GM12878 (cell line): ENCODE data around the gene RNF223. TPM values are rescaled to one million over a fixed set of nuclear protein-coding genes. Genes with fewer than 3 reads are reported as not detected.

Experiments
- ATAC-seq: fragments of 200-7000 bp; cut with Tn5 transposase; 3 replicates; pipeline ENCODE4 v1.9.1; 2020; ENCODE audit warnings: mild to moderate bottlenecking, moderate library complexity
- BruUV-seq: library from RNA; stranded (reverse); fragments of 400-500 nt; replicated peaks from 2 replicates; lab custom pipeline; 2021; lab: Mats Ljungman, UMichigan
- CTCF ChIA-PET: fragments of 300-600 bp; sonication (Branson Sonifier 250); formaldehyde crosslinking; extraction: SDS; loops from one replicate; lab custom pipeline; 2021; ENCODE audit warnings: inconsistent platforms; lab: Yijun Ruan, JAX
- POLR2A ChIA-PET: fragments of 350-600 bp; formaldehyde crosslinking; extraction: SDS; loops from one replicate; lab custom pipeline; 2021; ENCODE audit warnings: inconsistent platforms; lab: Charles Lee
- RAD21 ChIA-PET: fragments of 300-600 bp; sonication (Branson Sonifier 250); formaldehyde crosslinking; loops from one replicate; lab custom pipeline; 2023; ENCODE audit warnings: antibody characterized with exemption; ENCODE audit not compliant: unreplicated experiment; lab: Charles Lee
- SMC1A ChIA-PET: fragments of 300-600 bp; sonication (Branson Sonifier 250); formaldehyde crosslinking; loops from one replicate; lab custom pipeline; 2023; ENCODE audit not compliant: unreplicated experiment, uncharacterized antibody; lab: Charles Lee
- DNase-seq: peaks from one replicate; pipeline ENCODE4 v3.0.0-alpha.2; 2011; ENCODE audit warnings: low read depth, low spot score
- FAIRE-seq: peaks from 3 replicates; lab custom pipeline; 2011; peaks lifted over from hg19 to GRCh38; lab: Jason Lieb, UNC
- H2AFZ ChIP-seq: 2 replicates; pipeline ENCODE4 v1.6.0; 2011; ENCODE audit warnings: low read depth, low read length, control low read depth; ENCODE audit not compliant: control insufficient read depth
- H3K27ac ChIP-seq: 2 replicates; pipeline ENCODE4 v1.5.1; 2011; ENCODE audit warnings: control low read depth; ENCODE audit not compliant: control insufficient read depth, insufficient read depth
- H3K27me3 ChIP-seq, 2 experiments: replicated peaks in 1 of 2; 2 replicates each; pipeline versions ENCODE4 v1.6.0 to v1.6.1; 2011; ENCODE audit warnings: low read length in 1 of 2; ENCODE audit not compliant: control insufficient read depth in 2 of 2, insufficient read depth in 2 of 2
- H3K36me3 ChIP-seq, 2 experiments: 2 replicates each; pipeline ENCODE4 v1.5.1; 2011; ENCODE audit warnings: low read length in 1 of 2; ENCODE audit not compliant: control insufficient read depth in 2 of 2, insufficient read depth in 2 of 2
- H3K4me1 ChIP-seq: 2 replicates; pipeline ENCODE4 v1.6.1; 2011; ENCODE audit warnings: mild to moderate bottlenecking, low read length, moderate library complexity, mixed read lengths; ENCODE audit not compliant: control insufficient read depth, insufficient read depth
- H3K4me2 ChIP-seq: 2 replicates; pipeline ENCODE4 v1.6.0; 2011; ENCODE audit warnings: control low read depth; ENCODE audit not compliant: control insufficient read depth, insufficient read depth
- H3K4me3 ChIP-seq: fragments of 200-600 bp; sonication (generic); 2 replicates; pipeline ENCODE4 v1.5.1; 2016
- H3K79me2 ChIP-seq: 2 replicates; pipeline ENCODE4 v1.6.0; 2011; ENCODE audit warnings: low read length; ENCODE audit not compliant: control insufficient read depth, insufficient read depth
- H3K9ac ChIP-seq: 2 replicates; pipeline ENCODE4 v1.8.0; 2011; ENCODE audit warnings: low read length, control low read depth, mixed read lengths; ENCODE audit not compliant: control insufficient read depth, insufficient read depth
- H3K9me3 ChIP-seq: replicated peaks from 3 replicates; pipeline ENCODE4 v1.5.1; 2011; ENCODE audit warnings: mild to moderate bottlenecking, low read length; ENCODE audit not compliant: control insufficient read depth, insufficient read depth
- H4K20me1 ChIP-seq: 2 replicates; pipeline ENCODE4 v1.6.0; 2011; ENCODE audit not compliant: control insufficient read depth, insufficient read depth
- ASH2L ChIP-seq: fragments of 300-600, 200-600 bp; sonication (generic); IDR thresholded peaks from 2 replicates; pipeline ENCODE4 v1.6.1; 2017; ENCODE audit warnings: low read depth, mild to moderate bottlenecking, borderline replicate concordance
- BACH1 ChIP-seq: fragments of 450-650 bp; IDR thresholded peaks from 2 replicates; pipeline ENCODE4 v1.6.1; 2017; ENCODE audit warnings: mild to moderate bottlenecking, borderline replicate concordance
- CUX1 ChIP-seq: IDR thresholded peaks from 2 replicates; pipeline ENCODE4 v1.6.1; 2012; ENCODE audit warnings: improper control_type of control experiment, low read depth, low read length; ENCODE audit not compliant: insufficient replicate concordance
- IKZF2 ChIP-seq, 2 experiments: fragments of 450-650 bp; IDR thresholded peaks; 2 replicates each; pipeline ENCODE4 v1.6.1; 2017; ENCODE audit warnings: mild to moderate bottlenecking in 2 of 2, moderate library complexity in 2 of 2
- PAX8 ChIP-seq: fragments of 450-650 bp; IDR thresholded peaks from 2 replicates; pipeline ENCODE4 v1.6.1; 2017; ENCODE audit warnings: mild to moderate bottlenecking, moderate library complexity
- SIX5 ChIP-seq: IDR thresholded peaks from 2 replicates; pipeline ENCODE4 v1.6.1; 2011; ENCODE audit warnings: mild to moderate bottlenecking, low read depth, low read length, moderate library complexity; ENCODE audit not compliant: severe bottlenecking
- SREBF1 ChIP-seq: IDR thresholded peaks from 2 replicates; pipeline ENCODE4 v1.6.1; 2012; ENCODE audit warnings: mild to moderate bottlenecking, low read length
- USF2 ChIP-seq: IDR thresholded peaks from 2 replicates; pipeline ENCODE4 v1.6.1; 2011; ENCODE audit warnings: low read depth, low read length, improper control_type of control experiment, borderline replicate concordance
- ZBTB11 ChIP-seq: fragments of 450-650 bp; formaldehyde crosslinking; IDR thresholded peaks from 2 replicates; pipeline ENCODE4 v1.5.0; 2022; ENCODE audit warnings: mild to moderate bottlenecking, missing genetic modification characterization
- ZNF207 ChIP-seq: fragments of 450-650 bp; IDR thresholded peaks from 2 replicates; pipeline ENCODE4 v1.6.1; 2014; ENCODE audit warnings: antibody characterized with exemption, mild to moderate bottlenecking, borderline replicate concordance
- ZNF274 ChIP-seq: IDR thresholded peaks from one replicate; pipeline ENCODE4 v1.8.0; 2011; ENCODE audit not compliant: insufficient read length, insufficient read depth
- WGBS: methylation state at CpG from one replicate; pipeline ENCODE4 v1.1.6; 2016; ENCODE audit warnings: low lambda C conversion rate; ENCODE audit not compliant: insufficient replicate concordance, insufficient coverage; ENCODE audit errors: missing lambda C conversion rate; 5-methylcytosine and 5-hydroxymethylcytosine counted together
- in situ Hi-C: fragments of 300-500 bp; cut with MboI; formaldehyde crosslinking; loops from 9 replicates; pipeline ENCODE4 v1.14.3; 2018; ENCODE audit warnings: mixed read lengths
- intact Hi-C: fragments of 100-400 bp; cut with micrococcal nuclease; formaldehyde crosslinking; loops from one replicate; pipeline ENCODE4 v1.14.2; 2022; ENCODE audit not compliant: unreplicated experiment
- polyA plus RNA-seq, 11 experiments: library from polyadenylated mRNA; depleted of rRNA in 4 of 11; unstranded in 6 of 11; stranded (reverse) in 5 of 11; fragments of >200 nt; fragmentation: Nextera tagmentation in 4 of 11; fragmentation: Illumina TruSeq in 1 of 11; extraction: Ambion mirVana in 4 of 11; extraction: Trizol in 1 of 11; gene quantifications; 1 replicate in 1 of 11; 2 replicates in 10 of 11; pipeline versions ENCODE4 v1.2.1 to v1.2.3, GENCODE V29; 2011 to 2016; ENCODE audit warnings: inconsistent platforms in 2 of 11, missing spikeins in 2 of 11, low read depth in 1 of 11
- total RNA-seq, 4 experiments: library from RNA; depleted of rRNA in 3 of 4; stranded (reverse); fragments of >200 nt in 3 of 4; fragmentation: Illumina TruSeq in 1 of 4; extraction: Trizol in 1 of 4; gene quantifications; 2 replicates each; pipeline versions ENCODE4 v1.2.1 to v1.2.3, GENCODE V29; 2013 to 2021

Gene RNF223
- total and polyA plus RNA-seq, 10 of the 15 experiments (the other 5 are each of a cell fraction or from before 2014, with no cell fraction given): 0.06 TPM; not detected in 9

- in situ Hi-C loops (no loop called here), intact Hi-C loops (loop anchor here (1.0 to 2.0 kb wide), 3 partner anchors 26 to 258 kb away; no protein-coding TSS in a partner anchor)
- BruUV-seq: no TSS peak
- ChIA-PET POLR2A (interaction anchor here (0.6 to 2.9 kb wide), 8 partner anchors 11 to 41 kb away, joined by 3 to 15 read pairs (median 6); partner anchors contain the start of gene ISG15), SMC1A (interaction anchor here (1.0 to 3.6 kb wide), 10 partner anchors 9 to 339 kb away, joined by 3 to 24 read pairs (median 3); partner anchors contain the start of gene PERM1), RAD21 (interaction anchor here (0.7 to 3.8 kb wide), 15 partner anchors 7 to 258 kb away, joined by 3 to 58 read pairs (median 7); partner anchors contain the start of gene ISG15), CTCF (interaction anchor here (0.6 to 4.0 kb wide), 19 partner anchors 9 to 267 kb away, joined by 3 to 83 read pairs (median 5); partner anchors contain the start of genes AGRN, ISG15 and PERM1)
- Histone ChIP-seq H3K36me3 (no peaks in the 10 kb centered on the region; a peak in 2 of 4 replicates), H3K4me1 (peaks cover 27% of the 10 kb centered on the region), H3K9ac (peak overlapping the region; percentile 22; the same call in 1 of the 2 replicates), H3K79me2 (no peaks in the 10 kb centered on the region), H3K4me3 (peak overlapping the region; percentile 50; the same call in 1 of the 2 replicates), H3K27ac (no peak overlapping the region), H3K9me3 (no peaks in the 10 kb centered on the region), H3K4me2 (peak overlapping the region; percentile 68), H3K27me3 (no peaks in the 10 kb centered on the region), H4K20me1 (no peaks in the 10 kb centered on the region), H2AFZ (peak overlapping the region; percentile 24; the same call in 1 of the 2 replicates)
- 1% methylated on average over 46 of the region's 73 CpGs for WGBS
- FAIRE-seq (peak; percentile 86), ATAC-seq (peak; percentile 92), DNase-seq (peak; percentile 72)
- TF ChIP-seq ZBTB11 (CRISPR knock-in tag): no peak
- TF ChIP-seq BACH1: peak; percentile 88
- no peak for TF ChIP-seq ZNF207
- no peak for TF ChIP-seq SREBF1
- no peak for TF ChIP-seq PAX8
- no peak; a peak in 1 of 4 replicates for TF ChIP-seq IKZF2 (IDR thresholded peaks at IDR 0.05)
- no peak for TF ChIP-seq ZNF274
- no peak for TF ChIP-seq USF2
- no peak for TF ChIP-seq ASH2L
- no peak for TF ChIP-seq CUX1
- TF ChIP-seq SIX5: no peak
These were observed 41.0 kb downstream of the RNF223 start for GRCh38 chr1:1033009-1033587.
